HG03066 (cell line): ENCODE data around the gene TMEM145.
"Not testable (repeated sequence)": the region's sequence is repeated elsewhere in the genome, so short reads cannot be mapped to it uniquely, and the experiment has no call there.

Experiments used
- ATAC-seq: cut with Tn5 transposase; IDR thresholded peaks from one replicate; pipeline ENCODE4 v1.9.1; 2021; ENCODE audit warnings: low read depth; ENCODE audit not compliant: unreplicated experiment

TMEM145 gene

GRCh38 chr19:42312370-42312769 is 739 bp upstream of the TMEM145 start:
- ATAC-seq = no peak

- no peak for ATAC-seq
Observed at GRCh38 chr19:42313840-42314755, 989 bp downstream of the TMEM145 start.

GRCh38 chr19:42315024-42315423 is 1.9 kb downstream of the TMEM145 start:
- ATAC-seq = no peak

GRCh38 chr19:42316223-42317211 is 3.4 kb downstream of the TMEM145 start:
- ATAC-seq = no peak

GRCh38 chr19:42317535-42317934 is 4.4 kb downstream of the TMEM145 start:
- no peak for ATAC-seq

- ATAC-seq = no peak
Observed at GRCh38 chr19:42322305-42322704, 9.2 kb downstream of the TMEM145 start.

GRCh38 chr19:42323473-42323851 is 10.4 kb downstream of the TMEM145 start:
- no peak for ATAC-seq

GRCh38 chr19:42323852-42324654 is 10.9 kb downstream of the TMEM145 start:
- no peak for ATAC-seq

- no peak for ATAC-seq
Observed at GRCh38 chr19:42324655-42325307, 11.7 kb downstream of the TMEM145 start.

GRCh38 chr19:42325308-42325895 is 12.3 kb downstream of the TMEM145 start, which contains the start of gene MEGF8:
MEGF8 (plus strand) TSS chr19:42325635; CDS start chr19:42326244, 609 bp downstream.
- ATAC-seq = peak; percentile 88

GRCh38 chr19:42325896-42326771 is 13.0 kb downstream of the TMEM145 start:
- ATAC-seq = peak; percentile 1

- no peak for ATAC-seq
Observed at GRCh38 chr19:42326969-42327368, 13.9 kb downstream of the TMEM145 start.

- ATAC-seq = no peak
Observed at GRCh38 chr19:42327381-42327780, 14.3 kb downstream of the TMEM145 start.

GRCh38 chr19:42328106-42328505 is 15.0 kb downstream of the TMEM145 start:
- ATAC-seq = no peak

- no peak for ATAC-seq
Observed at GRCh38 chr19:42328854-42329253, 15.7 kb downstream of the TMEM145 start.

- ATAC-seq = no peak
Observed at GRCh38 chr19:42330241-42330711, 17.2 kb downstream of the TMEM145 start.

- not testable (repeated sequence) for ATAC-seq
Observed at GRCh38 chr19:42331333-42331732, 18.2 kb downstream of the TMEM145 start.

GRCh38 chr19:42332059-42332458 is 18.9 kb downstream of the TMEM145 start:
- no peak for ATAC-seq
